Measurements from ENCODE around the gene GAS1. TPM values are rescaled to one million over a fixed set of nuclear protein-coding genes. Genes with fewer than 3 reads are reported as not detected.

GAS1 gene
- total RNA-seq, 1 donor from 2014 or later, result 605 TPM

DNA sequence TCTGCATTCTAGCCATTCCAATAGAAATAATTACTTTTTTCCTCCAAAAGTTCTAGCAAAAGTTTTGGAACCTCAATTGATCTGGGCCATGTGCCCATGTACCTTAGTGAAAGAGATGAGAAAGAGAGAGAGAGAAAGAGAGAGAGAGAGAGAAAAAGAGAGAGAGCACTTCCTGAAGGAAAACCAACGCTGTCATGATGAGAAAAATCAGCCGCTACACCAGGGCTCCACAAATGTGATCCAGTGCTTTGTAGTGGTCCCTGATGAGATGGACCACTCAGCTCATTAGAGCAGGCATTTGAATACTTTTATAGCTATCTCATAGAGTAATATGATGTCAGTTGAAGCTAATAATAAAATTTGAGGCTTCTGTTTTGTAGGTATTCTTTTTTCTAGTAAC, 7.7 kb upstream of the GAS1 start:
- TF ChIP-seq, protein P1, sequence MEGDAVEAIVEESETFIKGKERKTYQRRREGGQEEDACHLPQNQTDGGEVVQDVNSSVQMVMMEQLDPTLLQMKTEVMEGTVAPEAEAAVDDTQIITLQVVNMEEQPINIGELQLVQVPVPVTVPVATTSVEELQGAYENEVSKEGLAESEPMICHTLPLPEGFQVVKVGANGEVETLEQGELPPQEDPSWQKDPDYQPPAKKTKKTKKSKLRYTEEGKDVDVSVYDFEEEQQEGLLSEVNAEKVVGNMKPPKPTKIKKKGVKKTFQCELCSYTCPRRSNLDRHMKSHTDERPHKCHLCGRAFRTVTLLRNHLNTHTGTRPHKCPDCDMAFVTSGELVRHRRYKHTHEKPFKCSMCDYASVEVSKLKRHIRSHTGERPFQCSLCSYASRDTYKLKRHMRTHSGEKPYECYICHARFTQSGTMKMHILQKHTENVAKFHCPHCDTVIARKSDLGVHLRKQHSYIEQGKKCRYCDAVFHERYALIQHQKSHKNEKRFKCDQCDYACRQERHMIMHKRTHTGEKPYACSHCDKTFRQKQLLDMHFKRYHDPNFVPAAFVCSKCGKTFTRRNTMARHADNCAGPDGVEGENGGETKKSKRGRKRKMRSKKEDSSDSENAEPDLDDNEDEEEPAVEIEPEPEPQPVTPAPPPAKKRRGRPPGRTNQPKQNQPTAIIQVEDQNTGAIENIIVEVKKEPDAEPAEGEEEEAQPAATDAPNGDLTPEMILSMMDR (IDR thresholded peaks at IDR 0.05), result no peak
- intact Hi-C loops (cut with DNase I), result no loop called here

DNA sequence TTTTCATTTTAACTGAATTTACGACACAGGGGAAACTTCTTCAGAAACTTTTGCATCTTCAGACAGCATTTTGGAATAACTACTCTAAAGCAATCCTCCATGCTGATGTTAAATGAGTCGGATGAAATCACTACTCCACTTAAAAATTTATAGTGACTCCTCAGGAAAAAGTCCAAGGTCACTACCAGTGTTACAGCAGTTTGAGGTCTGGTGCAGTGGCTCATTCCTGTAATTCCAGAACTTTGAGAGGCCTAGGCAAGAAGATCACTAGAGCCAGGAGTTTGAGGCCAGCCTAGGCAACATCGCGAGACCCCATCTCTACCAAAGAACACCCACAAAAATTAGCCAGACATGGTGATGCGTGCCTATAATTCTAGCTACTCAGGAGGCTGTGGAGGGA, 5.9 kb upstream of the GAS1 start:
- Histone ChIP-seq H3K9me3 (no peaks in the 10 kb centered on the region), H3K27me3 (no peaks in the 10 kb centered on the region), H3K27ac (no peak overlapping the region), H3K4me3 (no peak overlapping the region), H3K36me3 (no peaks in the 10 kb centered on the region), H3K4me1 (peaks cover 0 to 5% of the 10 kb centered on the region in 2 donors)
- TF ChIP-seq, protein P1 (IDR thresholded peaks at IDR 0.05), result no peak
- intact Hi-C loops (cut with DNase I), result no loop called here
- DNase-seq (ENCODE audit: low spot score in 2 of 2), result no peak

More for the DNA sequence above, 7.7 kb upstream of the GAS1 start:
- Histone ChIP-seq H3K9me3 (no peaks in the 10 kb centered on the region), H3K27ac (no peak overlapping the region), H3K4me1 (no peaks in the 10 kb centered on the region), H3K27me3 (no peaks in the 10 kb centered on the region), H3K36me3 (no peaks in the 10 kb centered on the region), H3K4me3 (no peak overlapping the region)
- DNase-seq (ENCODE audit: low spot score in 2 of 2), result no peak

DNA sequence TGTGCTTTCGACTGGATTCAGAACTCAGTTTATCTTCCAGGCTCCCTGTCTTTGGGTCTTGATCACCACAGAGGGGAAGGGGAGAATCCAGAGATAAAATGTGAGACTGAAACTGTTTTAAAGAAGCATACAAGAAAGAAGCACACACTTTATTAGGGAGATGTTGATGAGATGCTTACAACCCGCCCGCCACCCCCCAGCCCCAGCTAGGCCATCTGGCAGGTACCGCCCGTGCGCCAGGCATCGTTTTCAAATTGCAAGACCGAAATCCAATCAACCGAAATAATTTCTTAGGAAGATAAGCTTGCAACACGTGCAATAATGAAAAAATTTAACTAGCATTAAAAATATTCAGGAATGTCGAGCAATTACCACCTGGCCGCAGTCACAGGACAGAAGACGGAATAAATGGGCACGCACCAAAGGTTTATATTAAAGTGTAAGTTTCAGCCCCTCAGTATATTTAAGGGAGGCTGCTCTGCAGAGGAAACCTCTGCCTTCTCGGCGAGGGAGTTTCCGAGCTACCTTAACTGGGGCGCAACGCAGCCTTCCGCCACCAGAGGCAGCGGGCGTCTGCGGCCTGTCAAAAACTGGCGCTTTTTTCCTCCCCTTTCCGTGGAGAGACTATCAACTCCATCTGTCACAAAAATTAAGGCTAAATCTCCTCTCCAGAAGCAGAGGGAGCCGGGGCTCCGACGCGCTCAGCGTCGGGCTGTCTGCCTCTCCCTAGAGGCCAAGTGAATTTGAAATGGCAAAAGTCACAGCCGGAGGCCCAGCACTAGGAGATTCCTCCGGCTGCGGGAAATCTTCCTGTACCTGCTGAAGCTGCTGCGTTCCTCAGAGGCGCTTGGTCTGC, 996 bp upstream of the GAS1 start:
- TF ChIP-seq, protein P1 (IDR thresholded peaks at IDR 0.05), result peak; percentile 75 to 93 (median 92)
- peak in 1 of 2 donors; percentile 87 for DNase-seq (ENCODE audit: low spot score in 2 of 2)
- Histone ChIP-seq H3K4me1 (peaks cover 0 to 17% of the 10 kb centered on the region in 2 donors), H3K36me3 (no peaks in the 10 kb centered on the region), H3K9me3 (no peaks in the 10 kb centered on the region), H3K4me3 (peak overlapping the region; percentile 90 to 93), H3K27me3 (no peaks in the 10 kb centered on the region), H3K27ac (peak overlapping the region; percentile 88 to 89)
- intact Hi-C loops (cut with DNase I), result loop anchor here (5.0 kb wide), 6 partner anchors 89 to 596 kb away; partner anchors contain the start of gene TUT7

DNA sequence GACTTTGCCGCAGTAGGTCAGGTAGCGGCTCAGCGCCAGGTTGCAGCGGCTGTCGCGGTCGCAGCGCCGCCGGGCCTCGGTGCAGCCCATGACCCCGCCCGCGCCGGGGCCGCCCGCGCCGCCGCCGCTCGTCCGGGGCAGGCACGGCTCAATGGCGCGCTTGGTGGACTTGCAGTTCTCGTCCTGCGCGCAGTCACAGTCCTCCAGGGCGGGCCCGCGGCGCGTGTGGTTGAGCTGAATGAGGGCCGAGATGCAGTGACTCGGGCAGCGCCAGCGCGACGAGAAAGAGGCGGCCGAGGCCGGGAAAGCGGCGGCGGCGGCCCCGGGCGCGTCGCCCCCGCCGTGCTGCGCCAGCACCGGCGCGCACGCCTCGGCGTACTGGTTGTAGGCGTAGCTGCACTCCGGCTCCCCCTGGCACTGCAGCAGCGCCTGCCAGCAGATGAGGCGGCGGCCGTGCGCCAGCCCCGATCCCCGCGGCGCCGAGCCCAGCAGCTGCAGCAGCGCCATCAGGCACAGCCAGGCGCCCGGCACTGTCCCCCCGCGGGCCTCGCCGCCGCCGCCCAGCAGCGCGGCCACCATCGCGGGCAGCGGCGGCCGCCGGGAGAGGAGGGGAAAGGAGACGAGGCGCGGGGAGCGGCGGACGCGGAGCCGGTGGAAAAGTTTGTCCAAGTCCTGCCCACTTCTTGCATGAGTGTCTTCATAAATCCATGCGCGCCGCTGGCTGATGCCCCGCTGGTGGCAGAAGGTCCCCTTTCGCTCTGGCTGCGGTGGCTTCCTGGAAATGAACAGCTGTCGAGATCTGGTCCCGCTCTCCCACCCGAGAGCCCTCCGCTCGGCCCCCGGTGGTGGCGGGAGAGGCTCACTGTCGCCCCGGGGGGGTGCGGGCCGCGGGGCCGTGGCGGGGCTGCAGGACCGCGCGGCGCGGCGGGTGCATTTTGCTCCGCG, 833 bp downstream of the GAS1 start:
- Histone ChIP-seq H3K4me3 (peak overlapping the region; percentile 90 to 93), H3K27ac (peak overlapping the region; percentile 88 to 89), H3K4me1 (peaks cover 0 to 17% of the 10 kb centered on the region in 2 donors), H3K27me3 (no peaks in the 10 kb centered on the region), H3K36me3 (no peaks in the 10 kb centered on the region), H3K9me3 (no peaks in the 10 kb centered on the region)
- peak in 1 of 2 donors; percentile 80 for DNase-seq (ENCODE audit: low spot score in 2 of 2)
- intact Hi-C loops (cut with DNase I), result loop anchor here (1.0 to 5.0 kb wide), 7 partner anchors 91 to 594 kb away; partner anchors contain the start of gene TUT7
- TF ChIP-seq, protein P1 (IDR thresholded peaks at IDR 0.05), result no peak

DNA sequence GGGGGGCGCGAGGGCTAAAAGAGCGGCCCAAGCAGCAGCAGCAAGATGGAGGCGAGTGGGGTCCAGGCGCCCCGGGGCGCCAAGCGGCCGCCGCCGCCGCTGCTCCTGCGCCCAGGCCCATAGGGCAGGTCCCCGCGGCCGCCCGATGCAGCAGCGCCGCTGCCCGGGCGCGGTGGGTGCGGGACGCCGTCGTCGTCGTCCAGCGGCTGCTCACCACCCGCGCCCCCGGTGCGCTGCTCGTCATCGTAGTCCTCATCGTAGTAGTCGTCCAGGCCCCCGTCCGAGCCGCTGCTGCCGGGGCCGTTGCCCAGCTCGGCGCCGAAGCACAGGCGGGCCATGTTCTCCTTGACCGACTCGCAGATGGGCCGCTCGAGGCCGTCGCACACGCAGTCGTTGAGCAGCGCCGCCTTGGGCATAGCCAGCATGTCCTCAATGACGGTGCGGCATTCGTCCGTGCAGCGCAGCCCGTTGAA, 1.5 kb downstream of the GAS1 start:
- intact Hi-C loops (cut with DNase I), result loop anchor here (1.0 to 5.0 kb wide), 9 partner anchors 92 to 593 kb away; partner anchors contain the start of gene TUT7

More for the DNA sequence above, 1.5 kb downstream of the GAS1 start:
- no peaks in the 10 kb centered on the region for H3K9me3 ChIP-seq
- H3K27ac ChIP-seq, result peak overlapping the region; percentile 88 to 89
- DNase-seq (ENCODE audit: low spot score in 2 of 2), result peak in 1 of 2 donors; percentile 67
- H3K4me3 ChIP-seq, result peak overlapping the region; percentile 90 to 93
- H3K36me3 ChIP-seq, result no peaks in the 10 kb centered on the region
- TF ChIP-seq, protein P1 (IDR thresholded peaks at IDR 0.05), result peak in 2 of 3 experiments; percentile 17 to 33
- H3K27me3 ChIP-seq, result no peaks in the 10 kb centered on the region
- peaks cover 0 to 17% of the 10 kb centered on the region in 2 donors for H3K4me1 ChIP-seq
